IMR-90 (cell line): ENCODE measurements around the gene ABL1. TPM values are rescaled to one million over a fixed set of nuclear protein-coding genes. Genes with fewer than 3 reads are reported as not detected.

Experiments used
- MAFK ChIP-seq: IDR thresholded peaks from 2 replicates; pipeline ENCODE4 v1.6.1; 2012; ENCODE audit warnings: low read depth, low read length, improper control_type of control experiment
- USF2 ChIP-seq: fragments of 150-350 bp; IDR thresholded peaks from 2 replicates; pipeline ENCODE4 v1.6.1; 2017; ENCODE audit warnings: mild to moderate bottlenecking, antibody characterized with exemption, low read length, low read depth
- polyA plus RNA-seq, 3 experiments: library from polyadenylated mRNA; depleted of rRNA; stranded (reverse); fragments of >200 nt; gene quantifications; 2 replicates each; pipeline ENCODE4 v1.2.3, GENCODE V29; 2012; ENCODE audit warnings: low replicate concordance in 1 of 3
- total RNA-seq: library from RNA; depleted of rRNA; stranded (reverse); fragments of >200 nt; gene quantifications from 2 replicates; pipeline ENCODE4 v1.2.3, GENCODE V29; 2012

ABL1 gene
- total and polyA plus RNA-seq, 2 of the 4 experiments (the other 2 are of a cell fraction) = 33.7 to 49.1 TPM

- TF ChIP-seq USF2 = no peak
- no peak for TF ChIP-seq MAFK
These were observed 57.6 kb downstream of the ABL1 start (continued) for GRCh38 chr9:130892477-130893304.
